Measurements from ENCODE around the gene SPAG6.

Gene SPAG6

GRCh38 chr10:22322641-22323160 is 22.6 kb upstream of the SPAG6 start:
- DNase-seq: no peak

GRCh38 chr10:22323538-22324305 is 21.6 kb upstream of the SPAG6 start:
- DNase-seq: no peak

- no peak for DNase-seq
These were observed 20.9 kb upstream of the SPAG6 start for GRCh38 chr10:22324413-22324812.

DNA sequence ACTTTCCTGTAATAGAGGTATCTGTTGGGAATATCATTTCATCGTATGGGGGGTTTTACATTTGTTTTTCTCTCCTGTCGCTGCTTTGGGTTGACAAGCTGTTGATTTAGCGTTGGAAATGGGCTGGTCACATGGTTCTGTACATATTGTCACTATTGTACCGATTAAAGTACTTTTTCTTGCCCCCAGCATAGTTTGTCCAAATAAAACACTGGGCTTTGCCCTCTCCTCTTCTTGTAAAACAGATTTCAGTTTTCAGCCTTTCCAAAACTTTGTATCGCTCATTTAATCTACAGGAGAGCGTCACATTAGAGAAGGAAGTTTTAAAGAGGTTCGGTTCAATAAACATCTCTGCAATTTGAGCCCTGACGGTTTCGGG is 20.4 kb upstream of the SPAG6 start:
- DNase-seq: no peak

GRCh38 chr10:22325272-22326144 is 19.8 kb upstream of the SPAG6 start:
- DNase-seq: no peak

DNA sequence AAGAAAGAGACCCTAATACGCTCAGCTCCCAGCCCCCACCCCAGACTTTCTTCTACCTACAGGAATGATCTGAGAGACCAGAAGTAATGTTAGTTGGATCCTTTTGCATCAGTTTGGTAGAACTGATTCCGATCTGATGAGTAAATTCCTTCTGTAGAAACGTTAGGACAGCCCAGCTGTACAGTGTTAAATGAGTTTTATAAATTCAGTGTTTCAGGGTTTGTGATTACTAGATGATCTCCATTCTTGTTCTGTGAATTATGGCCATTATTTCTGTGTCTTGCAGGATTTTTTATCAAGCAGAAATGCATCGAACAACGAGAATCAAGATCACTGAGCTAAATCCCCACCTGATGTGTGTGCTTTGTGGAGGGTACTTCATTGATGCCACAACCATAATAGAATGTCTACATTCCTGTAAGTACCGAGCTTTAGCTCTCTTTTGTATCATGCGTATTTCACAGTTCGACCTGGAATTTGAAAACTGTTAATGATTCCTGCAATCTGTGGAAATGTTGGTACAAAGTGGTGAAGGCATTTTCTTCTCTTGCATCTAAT is 19.1 kb upstream of the SPAG6 start:
- no peak for DNase-seq

- DNase-seq: no peak
These were observed 16.1 kb upstream of the SPAG6 start for GRCh38 chr10:22329150-22329549.

GRCh38 chr10:22332116-22332692 is 13.1 kb upstream of the SPAG6 start:
- DNase-seq: no peak

- DNase-seq: no peak
These were observed 11.9 kb upstream of the SPAG6 start for GRCh38 chr10:22333167-22333974.

- DNase-seq: no peak
These were observed 11.4 kb upstream of the SPAG6 start for GRCh38 chr10:22333975-22334282.

- no peak for DNase-seq
These were observed 10.7 kb upstream of the SPAG6 start for GRCh38 chr10:22334414-22335172.

GRCh38 chr10:22335173-22335933 is 9.9 kb upstream of the SPAG6 start:
- no peak for DNase-seq

- DNase-seq: no peak
These were observed 7.0 kb upstream of the SPAG6 start for GRCh38 chr10:22338185-22338900.

DNA sequence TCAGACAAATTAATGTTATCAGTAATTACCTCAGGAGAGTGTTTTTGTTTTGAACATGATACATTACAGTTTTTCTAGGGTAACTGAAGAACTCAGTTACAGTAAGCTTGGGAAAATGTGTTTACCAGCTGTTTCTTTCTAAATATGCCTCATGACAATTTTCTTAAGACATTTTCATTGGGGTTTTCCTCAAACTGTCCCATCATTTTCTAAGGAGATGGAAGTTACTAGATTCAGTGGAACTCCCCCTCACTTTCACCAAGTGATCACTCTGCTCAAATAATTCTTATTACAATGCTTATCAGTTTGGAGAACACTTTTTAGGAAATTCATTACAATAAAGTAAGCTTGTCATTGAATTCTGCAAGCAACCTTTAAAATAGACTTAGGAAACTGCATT is 6.4 kb upstream of the SPAG6 start:
- no peak for DNase-seq

GRCh38 chr10:22339761-22340328 is 5.5 kb upstream of the SPAG6 start:
- DNase-seq: no peak

DNA sequence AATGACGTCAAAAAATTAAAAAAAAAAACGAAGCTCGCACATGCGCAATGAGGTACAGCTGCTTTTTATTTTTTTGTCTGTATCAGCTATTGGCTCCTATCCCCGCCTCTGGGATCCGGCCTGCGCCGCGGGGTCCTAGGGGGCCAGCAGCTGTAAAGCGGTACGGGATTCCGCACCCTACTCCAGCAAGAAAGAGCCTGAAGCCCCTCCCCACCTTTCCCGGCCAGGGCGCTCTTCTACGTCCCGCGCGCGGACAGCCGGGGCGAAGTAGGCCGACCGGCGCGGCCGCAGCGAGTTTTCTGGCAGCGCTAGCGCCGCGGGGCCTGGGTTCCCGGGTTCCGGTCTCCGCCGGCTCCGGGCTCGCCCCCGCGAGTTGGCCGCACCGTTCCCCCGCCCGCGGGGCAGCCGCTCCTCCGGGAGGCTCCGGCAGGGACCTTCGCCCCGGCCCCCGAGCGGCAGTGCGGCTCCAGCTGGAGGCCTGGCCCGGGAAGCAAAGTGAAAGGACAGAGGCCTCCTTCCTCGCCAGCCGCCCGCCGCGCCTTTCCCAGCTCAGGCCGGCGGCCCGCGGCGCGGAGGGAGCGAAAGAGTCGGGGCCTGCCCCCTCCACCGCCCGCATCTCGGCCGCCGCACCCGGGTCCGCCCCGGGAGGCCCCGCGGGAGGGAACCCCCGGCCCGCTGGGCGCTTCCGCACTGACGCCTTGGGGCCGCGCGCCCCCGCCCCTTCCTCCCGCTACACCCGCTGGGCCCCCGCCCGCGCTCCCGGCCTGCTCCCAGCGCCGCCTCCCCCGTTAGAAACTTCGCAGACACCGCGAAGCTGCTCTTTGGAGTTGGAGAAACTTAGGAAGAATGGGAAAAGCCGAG is 4.7 kb upstream of the SPAG6 start:
- DNase-seq: no peak

DNA sequence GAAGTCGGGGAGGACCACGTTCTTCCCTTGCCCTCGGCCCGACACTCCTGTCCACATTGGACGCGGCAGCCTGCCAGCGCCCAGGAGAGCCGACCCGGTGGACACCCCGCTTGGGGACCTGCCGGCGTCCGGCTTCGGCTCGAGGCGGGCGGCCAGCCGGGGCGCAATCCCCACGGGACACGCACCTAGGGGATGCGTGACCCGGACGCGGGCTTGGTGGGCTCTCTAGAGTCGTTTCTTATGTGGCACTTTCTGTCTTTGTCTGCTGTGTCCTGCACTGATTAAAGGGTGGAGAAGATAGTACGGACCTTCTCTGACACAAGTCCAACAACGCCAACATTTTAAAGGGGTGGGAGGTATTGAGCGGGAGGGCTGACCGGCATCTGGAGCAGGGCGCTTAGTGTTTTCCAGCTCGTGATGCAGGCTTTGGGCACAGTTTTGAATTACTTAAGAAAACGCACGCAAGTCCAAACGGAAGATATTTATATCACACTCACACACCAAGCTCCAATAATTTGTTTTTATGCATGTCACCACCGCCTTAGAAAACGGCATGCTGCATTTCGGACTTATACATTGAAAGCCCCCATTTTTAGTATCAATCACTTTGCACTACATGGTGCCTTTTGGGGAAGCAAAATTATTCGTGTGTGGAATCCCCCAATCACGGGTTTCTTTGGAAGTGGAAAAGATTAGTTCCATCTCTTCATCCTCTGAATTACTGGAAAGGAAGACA is 3.9 kb upstream of the SPAG6 start:
- no peak for DNase-seq

GRCh38 chr10:22341926-22342196 is 3.4 kb upstream of the SPAG6 start:
- no peak for DNase-seq

GRCh38 chr10:22342421-22342820 is 2.9 kb upstream of the SPAG6 start:
- DNase-seq: no peak

All from stimulated activated CD4-positive, alpha-beta T cell treated with anti-CD3 and anti-CD28 coated beads, Interleukin-2, amount 100 ng/mL, for 48 hours (primary cell).